HFFc6 (cell line): ENCODE data around the gene ARHGAP21. TPM values are rescaled to one million over a fixed set of nuclear protein-coding genes. Genes with fewer than 3 reads are reported as not detected.
A peak's percentile ranks its signal among the peaks of the same experiment; 100 is the strongest.

Experiments used
- DNase-seq: peaks from one replicate; pipeline ENCODE4 v3.0.0-alpha.2; 2018
- H3K27ac Mint-ChIP-seq: 2 replicates; pipeline ENCODE4 v1.8.0; 2020; ENCODE audit warnings: mild to moderate bottlenecking, mixed read lengths
- H3K27me3 Mint-ChIP-seq: 2 replicates; pipeline ENCODE4 v1.8.0; 2021; ENCODE audit warnings: mild to moderate bottlenecking, moderate library complexity, mixed read lengths; ENCODE audit not compliant: insufficient read depth
- H3K36me3 Mint-ChIP-seq: 2 replicates; pipeline ENCODE4 v1.8.0; 2021; ENCODE audit warnings: low read depth, mixed read lengths
- H3K4me1 Mint-ChIP-seq: 2 replicates; pipeline ENCODE4 v1.8.0; 2020; ENCODE audit warnings: low read depth, mixed read lengths
- H3K4me3 Mint-ChIP-seq: 2 replicates; pipeline ENCODE4 v1.8.0; 2020; ENCODE audit warnings: mild to moderate bottlenecking, moderate library complexity, mixed read lengths
- H3K9me3 Mint-ChIP-seq: 2 replicates; pipeline ENCODE4 v1.8.0; 2020; ENCODE audit warnings: mild to moderate bottlenecking, mixed read lengths
- CTCF ChIP-seq: fragments of 200-600 bp; sonication (generic); IDR thresholded peaks from 2 replicates; pipeline ENCODE4 v1.5.0; 2021; ENCODE audit warnings: antibody characterized with exemption, mild to moderate bottlenecking
- total RNA-seq, 6 experiments: library from RNA; stranded (reverse); fragmentation: NEBNext Ultra II Directional; extraction: Animal tissue kit (Norgen Biotek cat#: 25700); gene quantifications; 2 replicates in 1 of 6; 3 replicates in 5 of 6; pipeline ENCODE4 v1.2.3, GENCODE V29; 2021

The ARHGAP21 gene
- total RNA-seq, 6 experiments from 2014 or later: 71.4 to 94.1 (median 82.1) TPM

- no peak for TF ChIP-seq CTCF
- Mint-ChIP-seq H3K9me3 (no peaks in the 10 kb centered on the region), H3K27ac (no peak overlapping the region), H3K36me3 (no peaks in the 10 kb centered on the region), H3K27me3 (no peaks in the 10 kb centered on the region), H3K4me1 (no peaks in the 10 kb centered on the region), H3K4me3 (no peak overlapping the region)
- DNase-seq: no peak
Measured at GRCh38 chr10:24744946-24745345, 21.3 kb upstream of the ARHGAP21 start.

DNA sequence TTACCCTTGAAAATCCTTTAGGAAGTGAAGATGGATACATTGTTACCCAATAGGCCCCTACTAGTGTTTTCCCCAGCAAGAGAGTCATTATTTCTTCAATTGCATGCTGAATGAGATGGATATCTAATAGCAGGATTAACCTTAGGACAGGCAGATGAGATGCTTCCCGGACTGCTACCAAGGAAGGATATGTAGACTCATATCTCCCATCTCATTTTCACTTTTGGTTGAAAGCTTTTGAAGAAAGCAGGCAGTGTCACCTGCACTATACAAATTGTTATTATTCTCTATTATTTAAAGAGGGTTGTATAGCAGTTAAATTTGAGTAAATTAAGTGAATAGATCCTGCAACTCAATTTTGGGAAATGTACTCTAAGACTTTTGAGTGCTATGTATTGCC is 17.0 kb upstream of the ARHGAP21 start:
- H3K27me3 Mint-ChIP-seq: no peaks in the 10 kb centered on the region
- H3K36me3 Mint-ChIP-seq: no peaks in the 10 kb centered on the region
- peaks cover 7% of the 10 kb centered on the region for H3K4me1 Mint-ChIP-seq

GRCh38 chr10:24737001-24737400 is 13.3 kb upstream of the ARHGAP21 start:
- Mint-ChIP-seq H3K4me3 (no peak overlapping the region), H3K27ac (no peak overlapping the region), H3K4me1 (peaks cover 7% of the 10 kb centered on the region), H3K36me3 (no peaks in the 10 kb centered on the region), H3K27me3 (no peaks in the 10 kb centered on the region), H3K9me3 (no peaks in the 10 kb centered on the region)
- DNase-seq: no peak
- no peak for TF ChIP-seq CTCF

More for the DNA sequence above, 17.0 kb upstream of the ARHGAP21 start:
- TF ChIP-seq CTCF: no peak
- Mint-ChIP-seq H3K9me3 (no peaks in the 10 kb centered on the region), H3K4me3 (no peak overlapping the region), H3K27ac (no peak overlapping the region)
- no peak for DNase-seq

GRCh38 chr10:24731942-24732341 is 8.3 kb upstream of the ARHGAP21 start:
- no peaks in the 10 kb centered on the region for H3K9me3 Mint-ChIP-seq
- no peaks in the 10 kb centered on the region for H3K36me3 Mint-ChIP-seq
- H3K27me3 Mint-ChIP-seq: no peaks in the 10 kb centered on the region
- H3K4me3 Mint-ChIP-seq: no peak overlapping the region
- no peak for DNase-seq
- H3K4me1 Mint-ChIP-seq: peaks cover 2% of the 10 kb centered on the region
- TF ChIP-seq CTCF: no peak
- H3K27ac Mint-ChIP-seq: no peak overlapping the region

GRCh38 chr10:24730811-24731210 is 7.1 kb upstream of the ARHGAP21 start:
- TF ChIP-seq CTCF: no peak
- no peak overlapping the region for H3K27ac Mint-ChIP-seq
- H3K4me1 Mint-ChIP-seq: no peaks in the 10 kb centered on the region
- no peaks in the 10 kb centered on the region for H3K27me3 Mint-ChIP-seq
- H3K9me3 Mint-ChIP-seq: no peaks in the 10 kb centered on the region
- no peaks in the 10 kb centered on the region for H3K36me3 Mint-ChIP-seq
- H3K4me3 Mint-ChIP-seq: no peak overlapping the region
- no peak for DNase-seq

- peaks cover 4% of the 10 kb centered on the region for H3K27me3 Mint-ChIP-seq
- no peak for DNase-seq
- no peaks in the 10 kb centered on the region for H3K36me3 Mint-ChIP-seq
- no peak overlapping the region for H3K4me3 Mint-ChIP-seq
- peaks cover 9% of the 10 kb centered on the region for H3K4me1 Mint-ChIP-seq
- TF ChIP-seq CTCF: peak; percentile 46
- H3K9me3 Mint-ChIP-seq: no peaks in the 10 kb centered on the region
- no peak overlapping the region for H3K27ac Mint-ChIP-seq
Measured at GRCh38 chr10:24727786-24728185, 4.1 kb upstream of the ARHGAP21 start.
